PC-9 (cell line): ENCODE measurements around the gene THYN1. TPM values are rescaled to one million over a fixed set of nuclear protein-coding genes. Genes with fewer than 3 reads are reported as not detected.

Source experiments
- Bru-seq: library from RNA; stranded (reverse); fragments of 400-500 nt; gene quantifications from one replicate; lab custom pipeline; 2021; lab: Mats Ljungman, UMichigan
- BruChase-seq, 2 experiments: library from RNA; stranded (reverse); fragments of 400-500 nt; gene quantifications; one replicate each; lab custom pipeline; 2021; lab: Mats Ljungman, UMichigan
- BruUV-seq: library from RNA; stranded (reverse); fragments of 400-500 nt; replicated peaks from 2 replicates; lab custom pipeline; 2021; lab: Mats Ljungman, UMichigan
- CTCF ChIA-PET: fragments of 300-600 bp; sonication (Branson Sonifier 250); formaldehyde crosslinking; loops from one replicate; lab custom pipeline; 2022; ENCODE audit warnings: antibody characterized with exemption; lab: Charles Lee
- POLR2A ChIA-PET: fragments of 300-600 bp; sonication (Branson Sonifier 250); formaldehyde crosslinking; loops from one replicate; lab custom pipeline; 2022; ENCODE audit warnings: antibody characterized with exemption; ENCODE audit not compliant: unreplicated experiment; lab: Charles Lee
- DNase-seq, 2 experiments: peaks; one replicate each; pipeline versions ENCODE4 v3.0.0 to v3.0.0-alpha.2; 2015 to 2022; ENCODE audit warnings: mixed read lengths in 1 of 2
- H2AFZ ChIP-seq: fragments of 200-600 bp; sonication (generic); 2 replicates; pipeline ENCODE4 v1.8.1; 2017; ENCODE audit warnings: antibody characterized with exemption
- H3F3A ChIP-seq: fragments of 200-600 bp; sonication (generic); 2 replicates; pipeline ENCODE4 v1.8.1; 2017; ENCODE audit warnings: antibody characterized with exemption, mild to moderate bottlenecking, low read depth; ENCODE audit not compliant: insufficient read depth
- H3K27ac ChIP-seq: fragments of 200-600 bp; sonication (generic); 2 replicates; pipeline ENCODE4 v1.6.1; 2016; ENCODE audit warnings: mixed run types
- H3K27me3 ChIP-seq: fragments of 200-600 bp; sonication (generic); 2 replicates; pipeline ENCODE4 v1.6.1; 2016; ENCODE audit warnings: low read depth, mixed run types; ENCODE audit not compliant: insufficient read depth
- H3K36me3 ChIP-seq: fragments of 200-600 bp; sonication (generic); 2 replicates; pipeline ENCODE4 v1.6.1; 2016; ENCODE audit warnings: low read depth, mixed run types
- H3K4me1 ChIP-seq: fragments of 200-600 bp; sonication (generic); replicated peaks from 2 replicates; pipeline ENCODE4 v1.6.1; 2016; ENCODE audit warnings: mixed run types; ENCODE audit not compliant: insufficient read depth
- H3K4me2 ChIP-seq: fragments of 200-600 bp; sonication (generic); 2 replicates; pipeline ENCODE4 v1.6.1; 2017; ENCODE audit warnings: mixed run types
- H3K4me3 ChIP-seq: fragments of 200-600 bp; sonication (generic); 2 replicates; pipeline ENCODE4 v1.6.1; 2016; ENCODE audit warnings: mixed run types
- H3K79me2 ChIP-seq: fragments of 200-600 bp; sonication (generic); 2 replicates; pipeline ENCODE4 v1.6.1; 2017; ENCODE audit warnings: low read depth, mixed run types
- H3K9me2 ChIP-seq: fragments of 200-600 bp; sonication (generic); 2 replicates; pipeline ENCODE4 v1.8.1; 2017; ENCODE audit warnings: mild to moderate bottlenecking; ENCODE audit not compliant: insufficient read depth
- H3K9me3 ChIP-seq: fragments of 200-600 bp; sonication (generic); 2 replicates; pipeline ENCODE4 v1.8.1; 2016; ENCODE audit warnings: low read depth; ENCODE audit not compliant: insufficient read depth
- H4K20me1 ChIP-seq: fragments of 200-600 bp; sonication (generic); 2 replicates; pipeline ENCODE4 v1.8.1; 2017; ENCODE audit not compliant: insufficient read depth
- EZH2 ChIP-seq: fragments of 200-600 bp; sonication (generic); IDR thresholded peaks from 2 replicates; pipeline ENCODE4 v1.8.0; 2017; ENCODE audit warnings: antibody characterized with exemption, low read depth
- intact Hi-C: fragments of 100-400 bp; cut with micrococcal nuclease; formaldehyde crosslinking; loops from one replicate; pipeline ENCODE4 v1.10.0; 2022; ENCODE audit not compliant: unreplicated experiment
- long read RNA-seq: library from polyadenylated mRNA; stranded (forward); transcript quantifications from one replicate; pipeline ENCODE4 v2.0.0, GENCODE V29; 2022
- total RNA-seq: library from RNA; stranded (reverse); gene quantifications from 2 replicates; pipeline ENCODE4 v1.2.3, GENCODE V29; 2021
- TF ChIP-seq, protein P1 (sequence below): fragments of 200-600 bp; sonication (generic); conservative IDR thresholded peaks from 2 replicates; pipeline ENCODE4 v1.6.1; 2017; ENCODE audit warnings: mixed run types, antibody characterized with exemption, mild to moderate bottlenecking, moderate library complexity

The THYN1 gene
- total RNA-seq = 29.8 and 41.2 TPM in 2 replicates
- percentile 35 among the genes with signal in this experiment for Bru-seq, nascent RNA
- percentile 47 among the genes with signal in this experiment for BruChase-seq, experiment 1, labeled RNA remaining after a 2-hour chase
- BruChase-seq, experiment 2, labeled RNA remaining after a 6-hour chase = percentile 52 among the genes with signal in this experiment
- long read RNA-seq, transcript THYN1-201 (7 exons, 1,299 nt) = minor isoform, 9 of 89 reads
- long read RNA-seq, transcript THYN1-204 (8 exons, 893 nt) = minor isoform, 25 of 89 reads
- long read RNA-seq, transcript THYN1-203 (8 exons, 943 nt) = major isoform, 37 of 89 reads
- long read RNA-seq, partial matches to known transcripts = 6 of 89 reads
- long read RNA-seq, other reads (novel, unspliced or antisense) = 9 of 89 reads

GRCh38 chr11:134253188-134253993, at the start of gene THYN1, which contains the start of gene ACAD8:
Gene THYN1, minus strand, starts transcription at chr11:134253352. Its CDS starts 470 bp downstream, at chr11:134252882.
Gene ACAD8, plus strand, starts transcription at chr11:134253568. Its CDS starts 33 bp downstream, at chr11:134253601.
- Histone ChIP-seq H3K27ac (no peak within 1 kb of the TSS), H3K36me3 (no peaks in the 10 kb centered on the region), H3K9me2 (no peaks in the 10 kb centered on the region), H3K79me2 (peaks cover 18% of the 10 kb centered on the region), H3K4me2 (peak within 1 kb of the TSS; percentile 96), H2AFZ (peak within 1 kb of the TSS; percentile 99), H3K4me3 (peak within 1 kb of the TSS; percentile 73), H3K4me1 (peaks cover 15% of the 10 kb centered on the region), H3F3A (no peaks in the 10 kb centered on the region), H3K27me3 (no peaks in the 10 kb centered on the region), H4K20me1 (no peaks in the 10 kb centered on the region), H3K9me3 (no peaks in the 10 kb centered on the region)
- TF ChIP-seq, protein P1, sequence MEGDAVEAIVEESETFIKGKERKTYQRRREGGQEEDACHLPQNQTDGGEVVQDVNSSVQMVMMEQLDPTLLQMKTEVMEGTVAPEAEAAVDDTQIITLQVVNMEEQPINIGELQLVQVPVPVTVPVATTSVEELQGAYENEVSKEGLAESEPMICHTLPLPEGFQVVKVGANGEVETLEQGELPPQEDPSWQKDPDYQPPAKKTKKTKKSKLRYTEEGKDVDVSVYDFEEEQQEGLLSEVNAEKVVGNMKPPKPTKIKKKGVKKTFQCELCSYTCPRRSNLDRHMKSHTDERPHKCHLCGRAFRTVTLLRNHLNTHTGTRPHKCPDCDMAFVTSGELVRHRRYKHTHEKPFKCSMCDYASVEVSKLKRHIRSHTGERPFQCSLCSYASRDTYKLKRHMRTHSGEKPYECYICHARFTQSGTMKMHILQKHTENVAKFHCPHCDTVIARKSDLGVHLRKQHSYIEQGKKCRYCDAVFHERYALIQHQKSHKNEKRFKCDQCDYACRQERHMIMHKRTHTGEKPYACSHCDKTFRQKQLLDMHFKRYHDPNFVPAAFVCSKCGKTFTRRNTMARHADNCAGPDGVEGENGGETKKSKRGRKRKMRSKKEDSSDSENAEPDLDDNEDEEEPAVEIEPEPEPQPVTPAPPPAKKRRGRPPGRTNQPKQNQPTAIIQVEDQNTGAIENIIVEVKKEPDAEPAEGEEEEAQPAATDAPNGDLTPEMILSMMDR = peak; percentile 39; the same call in 1 of the 2 replicates
- TF ChIP-seq EZH2 = no peak
- ChIA-PET POLR2A (interaction anchor here (0.6 to 0.8 kb wide), 3 partner anchors 29 to 51 kb away, joined by 3 to 11 read pairs (median 6); partner anchors contain the start of genes NCAPD3 and VPS26B), CTCF (interaction anchor here (0.6 to 0.7 kb wide), 2 partner anchors 20 to 99 kb away, joined by 4 read pairs; no protein-coding TSS in a partner anchor)
- peak; percentile 92 for DNase-seq
- intact Hi-C loops = loop anchor here (2.0 to 5.0 kb wide), 2 partner anchors 29 to 79 kb away; partner anchors contain the start of genes GLB1L2 and VPS26B
- no TSS peak for BruUV-seq

DNA sequence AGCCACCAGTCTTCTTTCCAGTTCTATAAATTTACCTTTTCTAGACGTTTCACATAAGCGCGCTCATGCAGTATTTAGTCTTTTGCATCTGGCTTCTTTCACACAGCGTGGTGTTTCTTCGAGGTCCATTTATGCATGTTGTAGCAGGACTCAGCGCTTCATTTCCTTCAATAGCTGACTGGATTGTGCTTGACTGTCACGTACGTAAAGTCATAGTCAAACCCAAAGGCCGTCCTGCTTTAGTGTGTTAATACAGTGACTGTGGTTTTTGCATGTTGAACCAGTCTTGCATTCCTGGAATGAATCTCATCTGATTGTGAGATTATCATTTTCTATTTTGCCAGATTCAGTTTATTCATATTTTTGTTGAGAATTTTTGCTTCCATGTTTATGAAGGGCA, 41.5 kb upstream of the THYN1 start:
- Histone ChIP-seq H3K36me3 (no peaks in the 10 kb centered on the region), H4K20me1 (no peaks in the 10 kb centered on the region), H3K4me1 (no peaks in the 10 kb centered on the region), H3K9me2 (no peaks in the 10 kb centered on the region), H3K79me2 (no peaks in the 10 kb centered on the region), H3K9me3 (no peaks in the 10 kb centered on the region), H3K4me2 (no peak overlapping the region), H3K27me3 (no peaks in the 10 kb centered on the region), H3K27ac (no peak overlapping the region), H3K4me3 (no peak overlapping the region), H3F3A (no peaks in the 10 kb centered on the region), H2AFZ (no peak overlapping the region)
- POLR2A ChIA-PET = no interaction called here
- TF ChIP-seq EZH2 = no peak
- TF ChIP-seq, protein P1 = no peak
- BruUV-seq = no TSS peak
- DNase-seq = no peak
- intact Hi-C loops = no loop called here
- CTCF ChIA-PET = no interaction called here
